ENCODE measurements around the gene GATA2. TPM values are rescaled to one million over a fixed set of nuclear protein-coding genes. Genes with fewer than 3 reads are reported as not detected.

The GATA2 gene
- total RNA-seq, 1 donor from 2014 or later, result not detected

- POLR2A ChIA-PET, result no interaction called here
- H3K27ac Mint-ChIP-seq, result no peak overlapping the region
- H3K36me3 Mint-ChIP-seq (ENCODE audit: low read depth), result no peaks in the 10 kb centered on the region
- intact Hi-C loops (cut with micrococcal nuclease), result no loop called here
- H3K4me3 Mint-ChIP-seq, result no peak overlapping the region
- H3K4me1 Mint-ChIP-seq, result no peaks in the 10 kb centered on the region
- peaks cover 3% of the 10 kb centered on the region for H3K9me3 Mint-ChIP-seq
- DNase-seq, result no peak
- CTCF ChIA-PET, result no interaction called here
- no peak for TF ChIP-seq CTCF (IDR thresholded peaks at IDR 0.05)
- ATAC-seq (ENCODE audit: low read depth), result no peak
- H3K27me3 Mint-ChIP-seq, result peaks cover 17% of the 10 kb centered on the region
Measured at GRCh38 chr3:128505771-128506170, 12.8 kb upstream of the GATA2 start.

- H3K27ac Mint-ChIP-seq, result no peak overlapping the region
- no peak for DNase-seq
- ATAC-seq (ENCODE audit: low read depth), result no peak
- CTCF ChIA-PET, result no interaction called here
- TF ChIP-seq CTCF (IDR thresholded peaks at IDR 0.05), result no peak
- POLR2A ChIA-PET, result no interaction called here
- H3K9me3 Mint-ChIP-seq, result peaks cover 1% of the 10 kb centered on the region
- H3K4me3 Mint-ChIP-seq, result no peak overlapping the region
- H3K27me3 Mint-ChIP-seq, result peaks cover 17% of the 10 kb centered on the region
- intact Hi-C loops (cut with micrococcal nuclease), result no loop called here
- no peaks in the 10 kb centered on the region for H3K36me3 Mint-ChIP-seq (ENCODE audit: low read depth)
- no peaks in the 10 kb centered on the region for H3K4me1 Mint-ChIP-seq
Measured at GRCh38 chr3:128504963-128505730, 12.1 kb upstream of the GATA2 start.

- H3K4me3 Mint-ChIP-seq, result no peak overlapping the region
- POLR2A ChIA-PET, result no interaction called here
- peaks cover 22% of the 10 kb centered on the region for H3K27me3 Mint-ChIP-seq
Measured at GRCh38 chr3:128504533-128504915, 11.5 kb upstream of the GATA2 start.

GRCh38 chr3:128503751-128504532 lies 10.9 kb upstream of the GATA2 start:
- intact Hi-C loops (cut with micrococcal nuclease), result no loop called here
- ATAC-seq (ENCODE audit: low read depth), result no peak
- Mint-ChIP-seq H3K4me3 (no peak overlapping the region), H3K27ac (no peak overlapping the region), H3K27me3 (peaks cover 22% of the 10 kb centered on the region), H3K36me3 (ENCODE audit: low read depth) (no peaks in the 10 kb centered on the region), H3K9me3 (no peaks in the 10 kb centered on the region), H3K4me1 (no peaks in the 10 kb centered on the region)
- ChIA-PET CTCF (interaction anchor here (1.0 kb wide), 1 partner anchor 78 kb away, joined by 3 read pairs; no protein-coding TSS in a partner anchor), POLR2A (no interaction called here)
- no peak for TF ChIP-seq CTCF (IDR thresholded peaks at IDR 0.05)
- DNase-seq, result no peak

More at GRCh38 chr3:128504533-128504915, 11.5 kb upstream of the GATA2 start:
- intact Hi-C loops (cut with micrococcal nuclease), result no loop called here
- Mint-ChIP-seq H3K27ac (no peak overlapping the region), H3K36me3 (ENCODE audit: low read depth) (no peaks in the 10 kb centered on the region), H3K4me1 (no peaks in the 10 kb centered on the region), H3K9me3 (no peaks in the 10 kb centered on the region)
- CTCF ChIA-PET, result no interaction called here
- ATAC-seq (ENCODE audit: low read depth) (no peak), DNase-seq (no peak)
- TF ChIP-seq CTCF (IDR thresholded peaks at IDR 0.05), result no peak

GRCh38 chr3:128503164-128503651 lies 10.2 kb upstream of the GATA2 start:
- Mint-ChIP-seq H3K9me3 (no peaks in the 10 kb centered on the region), H3K27me3 (peaks cover 29% of the 10 kb centered on the region), H3K27ac (no peak overlapping the region), H3K36me3 (ENCODE audit: low read depth) (no peaks in the 10 kb centered on the region), H3K4me1 (no peaks in the 10 kb centered on the region), H3K4me3 (no peak overlapping the region)
- ATAC-seq (ENCODE audit: low read depth) (no peak), DNase-seq (no peak)
- TF ChIP-seq CTCF (IDR thresholded peaks at IDR 0.05), result no peak
- ChIA-PET POLR2A (no interaction called here), CTCF (interaction anchor here (1.0 kb wide), 1 partner anchor 78 kb away, joined by 3 read pairs; no protein-coding TSS in a partner anchor)
- intact Hi-C loops (cut with micrococcal nuclease), result no loop called here

Data from activated B cell treated with CpG ODN at 0.5 μM for 24 hours (primary cell).